DMS79 (cell line): ENCODE measurements around the gene ADIPOR1.

Experiments
- DNase-seq: peaks from one replicate; lab custom pipeline; 2025; lab: John Stamatoyannopoulos, UW

ADIPOR1 gene

GRCh38 chr1:202972046-202972445 is 13.9 kb upstream of the ADIPOR1 start:
- no peak for DNase-seq

DNA sequence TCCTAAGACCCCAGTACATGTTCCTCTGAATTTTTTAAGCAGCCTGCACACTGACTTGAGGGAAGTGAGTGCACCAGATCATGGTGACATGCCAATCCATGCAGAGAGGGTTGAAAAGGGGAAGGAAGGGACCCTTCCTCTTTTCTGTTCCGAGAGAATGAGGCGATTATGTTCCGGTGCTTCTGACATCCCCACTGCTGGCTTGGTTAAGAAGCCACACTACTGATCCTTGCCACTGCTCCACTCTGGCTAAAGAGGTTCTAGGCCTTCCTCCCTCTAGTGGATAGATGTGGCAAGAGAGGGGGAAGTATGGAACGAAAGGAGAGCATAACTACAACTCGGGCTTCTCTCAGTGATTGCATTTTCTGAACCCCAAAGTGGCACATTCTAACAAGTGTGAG is 10.8 kb upstream of the ADIPOR1 start:
- DNase-seq: no peak

DNA sequence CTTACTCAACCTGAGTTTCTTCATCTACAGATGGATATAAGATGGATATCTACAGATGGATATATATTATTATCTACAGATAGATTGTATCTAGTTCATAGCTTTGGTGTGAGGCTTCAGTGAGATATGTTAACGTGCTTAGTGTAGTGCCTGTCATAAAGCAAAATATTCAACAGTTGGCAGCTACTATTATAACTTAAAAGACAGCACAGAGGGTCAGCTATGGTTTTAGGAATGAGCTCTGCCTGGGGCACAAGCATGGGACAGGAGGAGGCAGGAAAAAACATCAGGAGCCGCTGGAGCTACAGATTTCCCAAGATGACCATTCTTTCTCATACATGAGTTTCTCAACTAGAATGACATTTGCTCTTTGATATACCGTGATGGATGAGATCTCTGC is 10.2 kb upstream of the ADIPOR1 start:
- no peak for DNase-seq

- no peak for DNase-seq
Observed at GRCh38 chr1:202967684-202968281, 9.7 kb upstream of the ADIPOR1 start.

DNA sequence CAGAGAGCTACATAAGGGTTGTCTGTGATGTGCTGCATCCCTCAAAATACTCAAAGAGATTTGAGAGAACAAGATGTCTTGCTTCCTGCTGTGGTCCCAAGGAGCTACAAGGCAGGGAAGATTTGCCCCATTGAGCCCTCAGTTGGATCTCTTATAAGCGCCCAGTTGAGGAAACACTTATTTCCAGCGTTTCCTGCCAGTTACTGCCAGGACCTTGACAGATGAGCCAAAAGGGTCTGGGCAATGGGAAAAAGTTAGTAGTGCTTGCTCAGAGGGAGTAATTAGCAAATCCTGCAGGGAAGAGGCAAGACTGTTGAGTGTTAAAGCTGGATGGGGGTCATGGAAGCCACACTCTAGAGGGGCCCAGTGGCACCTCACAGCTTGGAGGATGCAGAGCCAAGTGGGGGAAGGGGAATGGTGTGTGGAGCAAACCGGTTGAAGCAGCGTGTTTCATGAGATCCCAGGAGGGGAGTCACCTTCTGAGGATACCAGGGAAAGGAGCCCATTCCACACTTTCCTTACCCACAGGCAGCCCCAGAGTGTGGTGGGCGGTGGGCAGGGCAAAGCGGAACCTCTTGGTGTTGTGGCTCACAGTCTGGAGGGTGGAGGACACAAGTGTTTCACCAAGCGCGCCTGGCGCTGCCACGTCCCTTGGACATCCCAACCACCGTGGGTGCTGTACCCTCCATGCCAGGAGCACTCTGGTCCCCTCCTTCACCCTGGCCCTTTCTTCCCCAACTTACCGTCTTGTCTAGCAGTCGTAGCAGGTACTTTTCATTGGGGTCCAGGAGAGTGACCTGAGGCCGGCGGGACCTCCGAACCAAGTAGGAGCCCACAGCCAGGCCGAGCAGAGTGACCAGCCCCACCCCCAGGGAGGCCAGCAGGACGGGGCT is 8.1 kb upstream of the ADIPOR1 start:
- no peak for DNase-seq

DNA sequence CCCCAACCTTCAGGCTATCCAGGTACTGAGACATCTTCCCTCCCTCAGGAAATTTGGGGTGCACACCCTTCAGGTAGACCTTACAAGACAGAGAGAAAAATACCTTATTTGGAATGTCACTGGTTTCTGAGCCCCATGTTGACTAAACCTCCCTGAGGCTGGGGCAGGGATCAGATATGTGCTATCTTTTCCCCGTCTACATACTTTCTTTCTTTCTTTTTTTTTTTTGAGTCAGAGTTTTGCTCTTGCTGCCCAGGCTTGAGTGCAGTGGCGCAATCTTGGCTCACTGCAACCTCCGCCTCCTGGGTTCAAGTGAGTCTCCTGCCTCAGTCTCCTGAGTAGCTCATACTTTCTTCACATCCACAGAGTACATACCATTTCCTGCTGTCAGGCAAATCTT is 7.3 kb upstream of the ADIPOR1 start:
- no peak for DNase-seq

DNA sequence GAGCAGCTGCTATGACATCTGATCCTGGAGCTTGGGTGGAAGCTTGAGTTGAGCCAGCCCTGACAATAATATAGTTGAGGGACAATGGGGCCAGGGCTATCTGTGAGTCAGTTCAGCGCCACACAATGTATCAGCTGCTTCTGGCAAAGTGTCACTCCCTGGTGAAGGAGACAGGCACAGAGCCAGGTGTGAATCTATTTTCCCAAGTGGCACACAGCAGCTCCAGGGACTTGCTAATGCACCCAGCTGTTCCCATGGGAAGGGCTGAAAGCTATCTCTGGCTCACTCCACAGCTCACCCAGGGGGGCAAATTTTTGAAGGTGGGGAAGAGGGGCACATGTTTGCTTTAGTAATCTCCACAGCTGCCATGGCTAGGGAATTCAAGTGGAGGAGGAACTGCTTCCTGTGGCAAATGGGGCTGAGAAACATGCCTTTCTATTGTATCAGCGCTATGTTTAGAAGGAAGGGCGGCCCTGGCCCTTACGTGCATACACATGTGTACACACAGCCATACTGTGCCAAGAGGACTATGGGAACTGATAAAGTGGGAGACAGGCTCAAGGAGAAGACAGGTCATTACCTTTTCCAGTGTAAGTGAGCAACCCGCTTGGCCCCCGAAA is 6.8 kb upstream of the ADIPOR1 start:
- DNase-seq: peak; percentile 86

- DNase-seq: no peak
Observed at GRCh38 chr1:202961220-202961880, 3.2 kb upstream of the ADIPOR1 start.

DNA sequence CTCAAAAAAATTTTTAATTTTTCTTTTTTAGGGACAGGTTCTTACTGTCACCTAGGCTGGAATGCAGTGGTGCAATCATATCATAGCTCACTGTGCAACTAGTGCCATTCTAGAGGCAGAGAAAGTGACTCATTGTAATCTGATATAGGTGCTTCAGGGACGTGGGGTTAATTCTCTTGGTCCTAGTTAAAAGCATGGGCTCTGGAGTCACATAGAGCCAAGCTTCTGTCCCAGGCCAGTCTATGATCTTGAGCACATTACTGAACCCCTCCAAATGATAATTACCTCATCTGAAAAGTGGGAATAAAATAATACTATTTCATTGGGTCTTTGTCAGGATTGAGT is 1.1 kb upstream of the ADIPOR1 start:
- DNase-seq: no peak

GRCh38 chr1:202958544-202959275 is 598 bp upstream of the ADIPOR1 start:
- DNase-seq: no peak

GRCh38 chr1:202956969-202957368 is 1.1 kb downstream of the ADIPOR1 start:
- DNase-seq: no peak

DNA sequence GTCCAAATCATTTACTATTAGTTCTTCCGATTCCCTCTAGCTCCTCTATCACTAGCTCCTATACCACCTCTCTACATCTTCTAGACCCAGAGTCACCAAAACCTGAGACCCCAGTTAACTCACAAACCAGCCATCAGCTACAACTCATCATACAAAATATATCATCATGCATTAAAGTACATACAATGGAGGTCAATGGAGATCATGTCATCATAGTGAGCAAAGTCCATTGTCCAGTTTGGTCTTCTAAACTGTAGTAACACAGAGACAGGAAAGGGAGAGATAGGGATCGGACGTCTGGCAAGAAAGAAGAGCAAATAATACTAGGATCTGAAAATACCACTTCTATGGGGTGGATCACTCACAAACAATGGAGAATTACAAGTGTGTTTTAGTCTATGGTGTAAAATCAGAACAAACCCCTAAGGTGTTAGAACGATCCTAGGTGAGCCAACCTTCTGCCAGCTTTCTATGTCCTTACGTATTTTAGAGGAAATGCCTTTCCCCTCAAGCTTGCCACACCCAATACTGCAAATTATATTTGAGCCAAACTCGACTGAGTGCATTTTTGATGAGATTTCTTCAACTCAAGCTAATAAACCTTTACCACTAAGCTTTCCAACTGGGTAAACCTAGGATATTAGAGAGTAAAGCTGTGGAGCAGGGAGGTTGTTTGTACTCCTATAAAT is 3.9 kb downstream of the ADIPOR1 start:
- no peak for DNase-seq

GRCh38 chr1:202953392-202953791 is 4.7 kb downstream of the ADIPOR1 start:
- no peak for DNase-seq

DNA sequence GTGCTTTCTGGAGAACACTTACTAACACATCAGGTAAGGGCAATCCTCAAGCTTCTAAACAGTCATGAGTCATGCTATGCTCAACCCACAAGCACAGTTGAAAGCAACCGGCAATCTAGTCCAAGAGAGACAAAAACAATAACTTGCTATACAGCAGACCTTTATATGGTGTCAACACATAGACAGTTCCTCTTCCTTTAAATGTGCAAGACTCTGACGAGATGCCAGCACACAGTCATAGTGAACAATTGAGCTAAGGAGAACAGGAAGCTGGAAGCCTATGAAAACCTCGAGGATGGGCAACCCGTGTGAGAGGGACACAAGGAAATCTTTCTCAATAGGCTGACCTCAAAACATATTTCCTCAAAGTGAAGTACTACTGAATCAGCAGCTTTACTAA is 5.3 kb downstream of the ADIPOR1 start:
- DNase-seq: no peak

DNA sequence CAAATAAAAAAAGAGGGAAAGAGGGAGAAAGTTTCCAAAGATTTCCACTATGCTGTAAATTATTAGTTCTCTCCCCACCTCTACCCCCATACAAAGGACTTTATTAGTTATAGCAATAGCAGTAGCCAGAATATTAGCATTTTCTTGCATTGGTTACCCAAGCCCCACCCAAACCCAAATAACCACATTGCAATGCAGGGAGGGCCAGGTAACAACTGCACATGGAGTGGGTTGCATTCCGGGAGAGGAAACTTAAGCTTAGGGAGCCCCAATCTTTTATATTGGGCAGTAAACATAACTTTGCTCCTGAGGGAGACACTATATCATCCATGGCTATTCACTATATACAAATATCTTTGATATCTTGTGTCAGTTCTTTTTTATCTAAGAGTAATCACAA is 6.0 kb downstream of the ADIPOR1 start:
- DNase-seq: no peak

DNA sequence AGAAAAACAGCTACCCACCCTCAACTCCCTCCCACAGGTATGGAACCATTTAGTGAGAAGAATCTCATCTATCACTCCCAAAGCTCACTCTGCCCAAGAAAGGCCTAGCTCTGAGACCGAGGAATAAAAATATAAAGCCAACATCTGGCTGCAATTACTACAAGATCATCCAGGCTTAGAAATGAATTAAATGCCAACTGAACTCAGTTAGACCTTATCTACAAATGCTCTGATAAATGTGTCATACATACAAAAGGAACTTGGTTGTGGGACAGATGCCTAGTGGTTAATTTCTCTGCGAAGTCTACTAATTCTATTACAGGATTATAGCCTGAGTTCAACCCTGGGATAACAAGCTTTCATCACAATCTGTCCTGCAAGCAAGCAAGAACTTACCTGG is 6.7 kb downstream of the ADIPOR1 start:
- DNase-seq: no peak

DNA sequence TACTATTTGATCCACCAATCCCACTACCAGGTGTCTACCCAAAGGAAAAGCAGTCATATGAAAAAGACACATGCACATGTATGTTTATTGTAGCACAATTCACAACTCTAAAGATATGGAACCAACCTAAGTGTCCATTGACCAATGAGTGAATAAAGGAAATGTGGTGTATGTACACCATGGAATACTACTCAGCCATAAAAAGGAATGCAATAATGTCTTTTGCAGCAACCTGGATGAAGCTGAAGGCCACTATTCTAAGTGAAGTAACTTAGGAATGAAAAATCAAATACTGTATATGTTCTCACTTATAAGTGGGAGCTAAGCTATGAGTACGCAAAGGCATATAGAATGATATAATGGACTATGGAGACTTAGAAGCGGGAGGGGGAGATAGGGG is 12.6 kb downstream of the ADIPOR1 start:
- no peak for DNase-seq

DNA sequence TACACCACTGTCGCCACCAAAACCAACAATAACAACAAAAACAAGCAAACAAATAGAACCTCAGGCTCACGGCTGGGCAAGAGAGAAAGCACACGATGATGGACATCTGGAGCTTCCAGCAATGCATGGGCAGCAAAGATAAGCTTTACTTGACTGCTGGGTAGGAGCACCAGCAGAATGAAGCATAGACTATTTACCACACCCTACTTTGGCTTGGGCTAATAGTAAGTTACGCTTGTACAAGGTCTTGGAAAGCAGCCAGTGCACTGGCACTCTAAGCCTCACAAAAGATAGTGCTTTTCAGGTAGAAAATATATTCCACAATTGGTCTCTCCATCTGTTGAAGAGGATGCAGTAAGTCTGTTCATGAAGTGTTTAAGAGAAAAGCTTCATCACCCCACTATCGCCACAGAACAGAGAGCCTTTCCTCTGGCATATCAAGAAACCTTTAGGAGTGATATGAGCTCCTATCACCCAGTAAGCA is 13.6 kb downstream of the ADIPOR1 start:
- no peak for DNase-seq

DNA sequence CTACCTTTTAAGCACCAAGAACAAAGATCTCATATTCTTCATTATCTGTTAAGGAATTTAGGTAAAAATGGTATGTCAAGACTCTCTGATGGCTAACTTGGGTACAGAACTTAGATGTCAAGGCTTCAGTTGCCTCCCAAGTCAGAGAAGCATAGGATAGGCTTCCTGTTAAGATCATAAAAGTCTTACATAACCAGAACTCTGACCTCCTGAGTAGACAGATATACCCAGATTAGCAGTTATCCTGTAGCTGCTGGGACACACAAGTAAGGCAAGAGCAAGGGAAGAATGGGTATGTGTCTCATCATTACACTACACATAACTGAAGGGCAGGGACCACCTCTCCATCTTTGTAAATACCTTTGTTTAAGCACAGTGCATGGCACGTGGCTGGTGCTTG is 15.7 kb downstream of the ADIPOR1 start:
- DNase-seq: no peak

DNA sequence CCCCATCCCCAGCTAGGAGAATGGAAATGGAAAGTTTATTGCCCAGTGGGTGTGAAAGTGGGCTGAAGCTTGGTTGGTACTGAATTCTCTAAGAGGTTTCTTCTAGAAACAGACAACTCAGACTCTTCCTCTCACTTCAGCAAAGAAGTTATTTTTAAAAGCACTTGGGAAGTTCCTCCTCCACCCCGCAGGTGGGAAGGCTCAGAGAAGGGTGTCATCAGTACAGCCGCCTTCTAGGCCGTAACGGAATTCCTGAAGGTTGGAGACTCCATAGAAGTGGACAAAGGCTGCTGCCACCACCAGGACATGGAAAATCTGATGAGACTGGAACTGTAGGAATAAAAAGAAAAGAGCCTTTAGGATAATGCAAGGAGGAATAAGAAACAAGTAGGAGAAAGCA is 16.7 kb downstream of the ADIPOR1 start:
- DNase-seq: no peak

DNA sequence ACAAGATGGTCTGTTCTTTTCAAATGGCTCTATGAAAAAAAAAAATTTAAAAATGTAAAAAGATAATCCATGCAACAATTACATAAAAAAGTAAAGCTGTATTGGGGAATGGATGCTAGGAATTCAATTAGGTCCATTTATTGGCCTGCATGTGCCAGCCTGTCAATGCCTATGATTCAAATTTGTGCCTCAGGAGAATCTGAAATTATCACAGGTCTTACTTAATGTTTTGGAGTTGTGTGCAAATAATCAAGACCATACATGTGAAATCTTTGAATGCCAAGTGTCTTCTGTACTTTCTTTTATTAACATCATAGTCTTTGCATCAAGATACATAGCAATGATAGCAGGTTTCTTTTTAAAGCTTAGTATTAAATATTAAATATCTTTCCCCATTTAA is 17.6 kb downstream of the ADIPOR1 start:
- no peak for DNase-seq
